Measurements from ENCODE around the gene IRF3. TPM values are rescaled to one million over a fixed set of nuclear protein-coding genes. Genes with fewer than 3 reads are reported as not detected.

Gene IRF3
- total RNA-seq, 1 experiment from 2014 or later = 131 TPM

- no peak for DNase-seq
- no peaks in the 10 kb centered on the region for H3K9me3 ChIP-seq
- Mint-ChIP-seq H3K4me1 (ENCODE audit: low read depth, unreplicated experiment) (peaks cover 11% of the 10 kb centered on the region), H3K27me3 (ENCODE audit: insufficient read depth, unreplicated experiment) (peaks cover 3% of the 10 kb centered on the region), H3K9me3 (ENCODE audit: unreplicated experiment) (no peaks in the 10 kb centered on the region), H3K36me3 (ENCODE audit: insufficient read depth, unreplicated experiment) (no peaks in the 10 kb centered on the region), H3K4me3 (ENCODE audit: unreplicated experiment) (no peak overlapping the region), H3K27ac (ENCODE audit: unreplicated experiment) (no peak overlapping the region)
- no peaks in the 10 kb centered on the region for H3K4me1 ChIP-seq
- intact Hi-C loops (cut with micrococcal nuclease; ENCODE audit: unreplicated experiment) = no loop called here
- POLR2A ChIA-PET = no interaction called here
- BruUV-seq (replicated peaks) = no TSS peak
- TF ChIP-seq CTCF (IDR thresholded peaks at IDR 0.05; ENCODE audit: insufficient read depth in 1 of 2, low read depth in 1 of 2, low read length in 1 of 2, severe bottlenecking in 1 of 2, unreplicated experiment in 1 of 2) = no peak
- CTCF ChIA-PET = interaction anchor here (0.6 kb wide), 1 partner anchor 135 kb away, joined by 3 read pairs; no protein-coding TSS in a partner anchor
- H3K27me3 ChIP-seq (replicated peaks; ENCODE audit: control insufficient read depth, insufficient read depth, low read length) = no peaks in the 10 kb centered on the region
- H3K4me3 ChIP-seq (ENCODE audit: low read depth, low read length) = no peak overlapping the region
- H3K36me3 ChIP-seq (ENCODE audit: control insufficient read depth, insufficient read depth, low read length) = no peaks in the 10 kb centered on the region
Measured at GRCh38 chr19:49704888-49705642, 39.4 kb upstream of the IRF3 start.

DNA sequence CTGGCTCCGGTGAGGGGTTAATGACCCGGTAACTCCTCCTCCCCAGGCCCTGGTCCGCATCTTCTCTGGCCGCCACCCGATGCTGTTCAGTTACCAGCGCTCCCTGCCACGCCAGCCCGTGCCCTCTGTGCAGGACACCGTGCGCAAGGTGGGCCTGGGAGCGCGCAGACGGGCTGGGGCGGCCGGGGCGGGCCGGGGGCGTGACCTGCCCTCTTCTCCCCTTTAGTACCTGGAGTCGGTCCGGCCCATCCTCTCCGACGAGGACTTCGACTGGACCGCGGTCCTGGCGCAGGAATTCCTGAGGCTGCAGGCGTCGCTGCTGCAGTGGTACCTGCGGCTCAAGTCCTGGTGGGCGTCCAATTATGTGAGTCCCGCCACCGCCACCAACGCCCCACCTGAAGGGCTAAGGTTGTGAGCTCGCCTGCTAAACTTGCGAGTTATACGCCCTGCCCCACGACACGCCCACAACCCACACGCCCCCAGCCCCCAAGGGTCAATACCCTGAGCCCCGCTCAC is 35.7 kb upstream of the IRF3 start:
- Histone ChIP-seq H3K4me1 (no peaks in the 10 kb centered on the region), H3K4me3 (ENCODE audit: low read depth, low read length) (peak overlapping the region; percentile 44), H3K27me3 (replicated peaks; ENCODE audit: control insufficient read depth, insufficient read depth, low read length) (no peaks in the 10 kb centered on the region), H3K9me3 (no peaks in the 10 kb centered on the region), H3K36me3 (ENCODE audit: control insufficient read depth, insufficient read depth, low read length) (no peaks in the 10 kb centered on the region)
- peak overlapping the region; percentile 67 for H3K4me3 Mint-ChIP-seq (ENCODE audit: unreplicated experiment)
- H3K36me3 Mint-ChIP-seq (ENCODE audit: insufficient read depth, unreplicated experiment) = peaks cover 5% of the 10 kb centered on the region
- ChIA-PET CTCF (no interaction called here), POLR2A (no interaction called here)
- intact Hi-C loops (cut with micrococcal nuclease; ENCODE audit: unreplicated experiment) = no loop called here
- DNase-seq = peak in 1 of 2 experiments; percentile 53
- TF ChIP-seq CTCF (IDR thresholded peaks at IDR 0.05; ENCODE audit: insufficient read depth in 1 of 2, low read depth in 1 of 2, low read length in 1 of 2, severe bottlenecking in 1 of 2, unreplicated experiment in 1 of 2) = peak in 1 of 2 experiments; percentile 6
- no peak overlapping the region for H3K27ac Mint-ChIP-seq (ENCODE audit: unreplicated experiment)
- H3K27me3 Mint-ChIP-seq (ENCODE audit: insufficient read depth, unreplicated experiment) = peaks cover 3% of the 10 kb centered on the region
- H3K4me1 Mint-ChIP-seq (ENCODE audit: low read depth, unreplicated experiment) = peaks cover 11% of the 10 kb centered on the region
- BruUV-seq (replicated peaks) = no TSS peak
- no peaks in the 10 kb centered on the region for H3K9me3 Mint-ChIP-seq (ENCODE audit: unreplicated experiment)

GRCh38 chr19:49700563-49700962 is 34.9 kb upstream of the IRF3 start:
- Mint-ChIP-seq H3K4me1 (ENCODE audit: low read depth, unreplicated experiment) (peaks cover 11% of the 10 kb centered on the region), H3K27ac (ENCODE audit: unreplicated experiment) (no peak overlapping the region), H3K9me3 (ENCODE audit: unreplicated experiment) (no peaks in the 10 kb centered on the region), H3K4me3 (ENCODE audit: unreplicated experiment) (no peak overlapping the region), H3K36me3 (ENCODE audit: insufficient read depth, unreplicated experiment) (peaks cover 5% of the 10 kb centered on the region), H3K27me3 (ENCODE audit: insufficient read depth, unreplicated experiment) (peaks cover 3% of the 10 kb centered on the region)
- Histone ChIP-seq H3K4me1 (no peaks in the 10 kb centered on the region), H3K36me3 (ENCODE audit: control insufficient read depth, insufficient read depth, low read length) (no peaks in the 10 kb centered on the region), H3K4me3 (ENCODE audit: low read depth, low read length) (no peak overlapping the region), H3K9me3 (no peaks in the 10 kb centered on the region), H3K27me3 (replicated peaks; ENCODE audit: control insufficient read depth, insufficient read depth, low read length) (no peaks in the 10 kb centered on the region)
- ChIA-PET POLR2A (no interaction called here), CTCF (no interaction called here)
- no peak for DNase-seq
- no peak for TF ChIP-seq CTCF (IDR thresholded peaks at IDR 0.05; ENCODE audit: insufficient read depth in 1 of 2, low read depth in 1 of 2, low read length in 1 of 2, severe bottlenecking in 1 of 2, unreplicated experiment in 1 of 2)
- intact Hi-C loops (cut with micrococcal nuclease; ENCODE audit: unreplicated experiment) = no loop called here
- no TSS peak for BruUV-seq (replicated peaks)
